WTC11 (cell line): ENCODE data around the gene PARP3. TPM values are rescaled to one million over a fixed set of nuclear protein-coding genes. Genes with fewer than 3 reads are reported as not detected.

ENCODE experiments used
- ATAC-seq: fragments of 200-7000 bp; cut with Tn5 transposase; 2 replicates; pipeline ENCODE4 v1.10.0; 2021; ENCODE audit warnings: mild to moderate bottlenecking, moderate library complexity
- CTCF ChIA-PET: fragments of 300-600 bp; sonication (Branson Sonifier 250); formaldehyde crosslinking; loops from one replicate; lab custom pipeline; 2021; ENCODE audit warnings: antibody characterized with exemption; lab: Charles Lee
- POLR2A ChIA-PET: fragments of 350-600 bp; sonication (Branson Sonifier 250); formaldehyde crosslinking; loops from one replicate; lab custom pipeline; 2021; ENCODE audit warnings: antibody characterized with exemption; lab: Charles Lee
- DNase-seq: peaks from one replicate; pipeline ENCODE4 v3.0.0; 2021; ENCODE audit warnings: low spot score
- H3K27ac Mint-ChIP-seq: 2 replicates; pipeline ENCODE4 v1.8.0; 2021; ENCODE audit warnings: mixed read lengths
- H3K27me3 Mint-ChIP-seq: 2 replicates; pipeline ENCODE4 v1.8.0; 2021; ENCODE audit warnings: low read depth, mild to moderate bottlenecking, moderate library complexity, mixed read lengths
- H3K36me3 Mint-ChIP-seq: 2 replicates; pipeline ENCODE4 v1.8.0; 2021; ENCODE audit warnings: mixed read lengths
- H3K4me1 Mint-ChIP-seq: 2 replicates; pipeline ENCODE4 v1.8.0; 2022; ENCODE audit warnings: mixed read lengths
- H3K4me3 Mint-ChIP-seq: 2 replicates; pipeline ENCODE4 v1.8.0; 2021; ENCODE audit warnings: mild to moderate bottlenecking, moderate library complexity, mixed read lengths
- H3K9me3 Mint-ChIP-seq: 2 replicates; pipeline ENCODE4 v1.8.0; 2021; ENCODE audit warnings: mixed read lengths
- CREB1 ChIP-seq: sonication (generic); formaldehyde crosslinking; IDR thresholded peaks from 2 replicates; pipeline ENCODE4 v1.8.0; 2023; ENCODE audit warnings: mild to moderate bottlenecking, missing genetic modification reagents
- ELF4 ChIP-seq: sonication (generic); formaldehyde crosslinking; IDR thresholded peaks from 2 replicates; pipeline ENCODE4 v1.8.1; 2022; ENCODE audit warnings: low read depth, mild to moderate bottlenecking, moderate library complexity, missing genetic modification reagents
- ESRRA ChIP-seq: sonication (generic); formaldehyde crosslinking; IDR thresholded peaks from 2 replicates; pipeline ENCODE4 v1.8.1; 2022; ENCODE audit warnings: mild to moderate bottlenecking, missing genetic modification reagents, borderline replicate concordance
- JUN ChIP-seq: sonication (generic); formaldehyde crosslinking; IDR thresholded peaks from 2 replicates; pipeline ENCODE4 v1.8.0; 2023; ENCODE audit warnings: mild to moderate bottlenecking, missing genetic modification reagents
- NR3C1 ChIP-seq: sonication (generic); formaldehyde crosslinking; conservative IDR thresholded peaks from 2 replicates; pipeline ENCODE4 v1.8.1; 2023; ENCODE audit warnings: low read depth, mild to moderate bottlenecking, missing genetic modification reagents
- SMAD4 ChIP-seq: sonication (generic); formaldehyde crosslinking; IDR thresholded peaks from 2 replicates; pipeline ENCODE4 v1.8.0; 2022; ENCODE audit warnings: mild to moderate bottlenecking, missing genetic modification reagents
- SP1 ChIP-seq: sonication (generic); formaldehyde crosslinking; conservative IDR thresholded peaks from 2 replicates; pipeline ENCODE4 v1.8.1; 2022; ENCODE audit warnings: missing genetic modification reagents
- TEAD1 ChIP-seq: sonication (generic); formaldehyde crosslinking; IDR thresholded peaks from 2 replicates; pipeline ENCODE4 v1.8.0; 2022; ENCODE audit warnings: mild to moderate bottlenecking, missing genetic modification reagents
- TP53 ChIP-seq: sonication (generic); formaldehyde crosslinking; IDR thresholded peaks from 2 replicates; pipeline ENCODE4 v1.8.1; 2023; ENCODE audit warnings: mild to moderate bottlenecking, missing genetic modification reagents
- ZNF232 ChIP-seq: sonication (generic); formaldehyde crosslinking; IDR thresholded peaks from 2 replicates; pipeline ENCODE4 v1.8.0; 2022; ENCODE audit warnings: mild to moderate bottlenecking, missing genetic modification reagents
- ZNF671 ChIP-seq: fragments of 250-450 bp; sonication (Bioruptor Pico); IDR thresholded peaks from 2 replicates; pipeline ENCODE4 v1.8.0; 2021; ENCODE audit warnings: mild to moderate bottlenecking
- total RNA-seq: library from RNA; stranded (reverse); gene quantifications from 3 replicates; pipeline ENCODE4 v1.2.3, GENCODE V29; 2021
- TF ChIP-seq, protein P1 (sequence below): sonication (generic); formaldehyde crosslinking; IDR thresholded peaks from 2 replicates; pipeline ENCODE4 v1.8.0; 2022; ENCODE audit warnings: mild to moderate bottlenecking, missing genetic modification reagents
- TF ChIP-seq, protein P2 (sequence below): sonication (generic); formaldehyde crosslinking; IDR thresholded peaks from 2 replicates; pipeline ENCODE4 v1.8.0; 2023; ENCODE audit warnings: missing genetic modification reagents, mild to moderate bottlenecking, borderline replicate concordance
- TF ChIP-seq, protein P3 (sequence below): sonication (generic); formaldehyde crosslinking; IDR thresholded peaks from 2 replicates; pipeline ENCODE4 v1.8.0; 2022; ENCODE audit warnings: mild to moderate bottlenecking, missing genetic modification reagents
- TF ChIP-seq, protein P4 (sequence below): fragments of 250-450 bp; sonication (Bioruptor Pico); IDR thresholded peaks from 2 replicates; pipeline ENCODE4 v1.9.0; 2021; ENCODE audit warnings: mild to moderate bottlenecking
- TF ChIP-seq, protein P5 (sequence below): fragments of 250-450 bp; sonication (Bioruptor Pico); conservative IDR thresholded peaks from 2 replicates; pipeline ENCODE4 v1.9.0; 2021; ENCODE audit warnings: mild to moderate bottlenecking
- TF ChIP-seq, protein P6 (sequence below): fragments of 250-450 bp; sonication (Bioruptor Pico); IDR thresholded peaks from 2 replicates; pipeline ENCODE4 v1.8.0; 2021; ENCODE audit warnings: mild to moderate bottlenecking
- TF ChIP-seq, protein P7 (sequence below): sonication (generic); formaldehyde crosslinking; IDR thresholded peaks from 2 replicates; pipeline ENCODE4 v1.8.0; 2022; ENCODE audit warnings: mild to moderate bottlenecking, missing genetic modification reagents
- TF ChIP-seq, protein P8 (sequence below): fragments of 250-450 bp; sonication (Bioruptor Pico); IDR thresholded peaks from 2 replicates; pipeline ENCODE4 v1.9.0; 2021; ENCODE audit warnings: moderate library complexity, mild to moderate bottlenecking, inconsistent platforms, borderline replicate concordance

The PARP3 gene
- total RNA-seq, 1 experiment from 2014 or later, result 2.9 TPM

DNA sequence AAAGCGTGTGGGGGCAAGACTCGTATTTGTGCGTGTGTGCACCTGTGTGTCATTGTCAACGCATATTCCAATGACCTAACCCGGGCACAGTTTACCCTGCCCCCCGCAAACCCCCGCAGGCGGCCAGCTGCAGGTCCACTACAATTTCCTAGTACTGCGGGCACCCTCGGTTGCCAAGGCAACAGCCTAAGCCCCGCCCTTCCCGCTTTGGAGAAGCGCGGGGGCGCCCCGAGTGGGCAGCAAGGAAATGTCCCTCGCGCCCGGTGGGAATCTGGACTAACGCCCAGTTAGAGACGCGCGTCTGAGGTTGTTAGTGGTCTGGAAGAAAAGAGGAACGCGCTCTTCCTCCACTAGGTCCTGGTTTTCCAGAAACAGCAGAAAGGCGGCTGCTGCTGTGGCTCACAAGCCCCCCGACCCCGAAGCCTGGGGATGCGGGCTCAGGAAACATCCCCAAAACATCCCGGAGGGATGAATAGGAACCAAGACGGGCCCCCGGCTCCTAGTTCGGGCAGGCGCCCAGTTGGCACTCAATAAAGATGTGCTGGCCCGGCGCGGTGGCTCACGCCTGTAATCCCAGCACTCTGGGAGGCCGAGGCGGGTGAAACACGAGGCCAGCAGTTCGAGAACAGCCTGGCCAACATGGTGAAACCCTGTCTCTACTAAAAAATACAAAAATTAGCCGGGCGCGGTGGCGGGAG, 33.8 kb downstream of the PARP3 start:
- Mint-ChIP-seq H3K27me3 (peaks cover 43% of the 10 kb centered on the region), H3K36me3 (no peaks in the 10 kb centered on the region), H3K4me3 (peak overlapping the region; percentile 69), H3K4me1 (peaks cover 16% of the 10 kb centered on the region), H3K9me3 (no peaks in the 10 kb centered on the region), H3K27ac (no peak overlapping the region)
- DNase-seq (peak; percentile 75), ATAC-seq (no peak)
- TF ChIP-seq, protein P1, sequence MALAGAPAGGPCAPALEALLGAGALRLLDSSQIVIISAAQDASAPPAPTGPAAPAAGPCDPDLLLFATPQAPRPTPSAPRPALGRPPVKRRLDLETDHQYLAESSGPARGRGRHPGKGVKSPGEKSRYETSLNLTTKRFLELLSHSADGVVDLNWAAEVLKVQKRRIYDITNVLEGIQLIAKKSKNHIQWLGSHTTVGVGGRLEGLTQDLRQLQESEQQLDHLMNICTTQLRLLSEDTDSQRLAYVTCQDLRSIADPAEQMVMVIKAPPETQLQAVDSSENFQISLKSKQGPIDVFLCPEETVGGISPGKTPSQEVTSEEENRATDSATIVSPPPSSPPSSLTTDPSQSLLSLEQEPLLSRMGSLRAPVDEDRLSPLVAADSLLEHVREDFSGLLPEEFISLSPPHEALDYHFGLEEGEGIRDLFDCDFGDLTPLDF (CRISPR knock-in tag), result no peak
- 0 out of 2 replicates have a peak, but pooled peaks have one; percentile 21 for TF ChIP-seq SP1
- ChIA-PET CTCF (interaction anchor here (1.0 to 4.4 kb wide), 4 partner anchors 12 to 33 kb away, joined by 3 to 60 read pairs (median 33); partner anchors contain the start of genes PARP3 and RRP9), POLR2A (no interaction called here)

DNA sequence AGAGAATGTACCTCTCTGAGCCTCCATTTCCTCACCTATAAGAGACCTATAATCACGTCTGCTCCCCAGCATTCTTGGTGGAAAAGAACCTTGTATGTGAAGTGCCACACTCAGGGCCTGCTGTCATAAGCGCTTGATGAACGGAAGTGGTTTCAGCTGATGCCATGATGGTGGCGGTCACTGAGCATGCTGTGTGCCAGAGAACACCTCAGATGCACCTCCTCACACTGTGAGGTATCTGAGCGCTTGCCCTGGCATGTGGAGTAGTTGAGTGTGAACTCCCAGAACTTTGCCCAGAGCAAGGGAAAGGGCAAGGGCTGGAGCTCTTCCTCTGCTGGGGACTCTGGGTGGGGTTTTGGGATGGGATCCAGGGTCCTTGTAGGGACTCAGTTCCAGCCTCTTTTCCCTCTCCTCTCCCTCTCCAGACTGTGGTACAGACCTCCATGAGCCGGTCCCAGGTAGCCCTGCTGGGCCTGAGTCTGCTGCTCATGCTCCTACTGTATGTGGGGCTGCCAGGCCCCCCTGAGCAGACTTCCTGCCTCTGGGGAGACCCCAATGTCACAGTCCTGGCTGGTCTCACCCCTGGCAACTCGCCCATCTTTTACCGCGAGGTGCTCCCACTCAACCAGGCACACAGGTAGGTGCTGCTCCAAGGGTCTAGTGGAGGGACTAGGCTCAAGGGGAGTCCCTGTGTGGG, 35.4 kb downstream of the PARP3 start:
- POLR2A ChIA-PET, result no interaction called here
- peaks cover 43% of the 10 kb centered on the region for H3K27me3 Mint-ChIP-seq
- no peak overlapping the region for H3K4me3 Mint-ChIP-seq
- H3K27ac Mint-ChIP-seq, result no peak overlapping the region
- CTCF ChIA-PET, result no interaction called here
- ATAC-seq (no peak), DNase-seq (no peak)
- no peaks in the 10 kb centered on the region for H3K9me3 Mint-ChIP-seq
- TF ChIP-seq SMAD4 (CRISPR knock-in tag) (no peak), JUN (CRISPR knock-in tag) (no peak), ESRRA (CRISPR knock-in tag) (no peak), CREB1 (CRISPR knock-in tag) (no peak), ELF4 (CRISPR knock-in tag) (no peak), ZNF671 (no peak), ZNF232 (CRISPR knock-in tag) (no peak), NR3C1 (CRISPR knock-in tag) (no peak), TP53 (no peak), TEAD1 (no peak)
- TF ChIP-seq, protein P2, sequence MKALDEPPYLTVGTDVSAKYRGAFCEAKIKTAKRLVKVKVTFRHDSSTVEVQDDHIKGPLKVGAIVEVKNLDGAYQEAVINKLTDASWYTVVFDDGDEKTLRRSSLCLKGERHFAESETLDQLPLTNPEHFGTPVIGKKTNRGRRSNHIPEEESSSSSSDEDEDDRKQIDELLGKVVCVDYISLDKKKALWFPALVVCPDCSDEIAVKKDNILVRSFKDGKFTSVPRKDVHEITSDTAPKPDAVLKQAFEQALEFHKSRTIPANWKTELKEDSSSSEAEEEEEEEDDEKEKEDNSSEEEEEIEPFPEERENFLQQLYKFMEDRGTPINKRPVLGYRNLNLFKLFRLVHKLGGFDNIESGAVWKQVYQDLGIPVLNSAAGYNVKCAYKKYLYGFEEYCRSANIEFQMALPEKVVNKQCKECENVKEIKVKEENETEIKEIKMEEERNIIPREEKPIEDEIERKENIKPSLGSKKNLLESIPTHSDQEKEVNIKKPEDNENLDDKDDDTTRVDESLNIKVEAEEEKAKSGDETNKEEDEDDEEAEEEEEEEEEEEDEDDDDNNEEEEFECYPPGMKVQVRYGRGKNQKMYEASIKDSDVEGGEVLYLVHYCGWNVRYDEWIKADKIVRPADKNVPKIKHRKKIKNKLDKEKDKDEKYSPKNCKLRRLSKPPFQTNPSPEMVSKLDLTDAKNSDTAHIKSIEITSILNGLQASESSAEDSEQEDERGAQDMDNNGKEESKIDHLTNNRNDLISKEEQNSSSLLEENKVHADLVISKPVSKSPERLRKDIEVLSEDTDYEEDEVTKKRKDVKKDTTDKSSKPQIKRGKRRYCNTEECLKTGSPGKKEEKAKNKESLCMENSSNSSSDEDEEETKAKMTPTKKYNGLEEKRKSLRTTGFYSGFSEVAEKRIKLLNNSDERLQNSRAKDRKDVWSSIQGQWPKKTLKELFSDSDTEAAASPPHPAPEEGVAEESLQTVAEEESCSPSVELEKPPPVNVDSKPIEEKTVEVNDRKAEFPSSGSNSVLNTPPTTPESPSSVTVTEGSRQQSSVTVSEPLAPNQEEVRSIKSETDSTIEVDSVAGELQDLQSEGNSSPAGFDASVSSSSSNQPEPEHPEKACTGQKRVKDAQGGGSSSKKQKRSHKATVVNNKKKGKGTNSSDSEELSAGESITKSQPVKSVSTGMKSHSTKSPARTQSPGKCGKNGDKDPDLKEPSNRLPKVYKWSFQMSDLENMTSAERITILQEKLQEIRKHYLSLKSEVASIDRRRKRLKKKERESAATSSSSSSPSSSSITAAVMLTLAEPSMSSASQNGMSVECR (CRISPR knock-in tag), result no peak
- TF ChIP-seq, protein P3, sequence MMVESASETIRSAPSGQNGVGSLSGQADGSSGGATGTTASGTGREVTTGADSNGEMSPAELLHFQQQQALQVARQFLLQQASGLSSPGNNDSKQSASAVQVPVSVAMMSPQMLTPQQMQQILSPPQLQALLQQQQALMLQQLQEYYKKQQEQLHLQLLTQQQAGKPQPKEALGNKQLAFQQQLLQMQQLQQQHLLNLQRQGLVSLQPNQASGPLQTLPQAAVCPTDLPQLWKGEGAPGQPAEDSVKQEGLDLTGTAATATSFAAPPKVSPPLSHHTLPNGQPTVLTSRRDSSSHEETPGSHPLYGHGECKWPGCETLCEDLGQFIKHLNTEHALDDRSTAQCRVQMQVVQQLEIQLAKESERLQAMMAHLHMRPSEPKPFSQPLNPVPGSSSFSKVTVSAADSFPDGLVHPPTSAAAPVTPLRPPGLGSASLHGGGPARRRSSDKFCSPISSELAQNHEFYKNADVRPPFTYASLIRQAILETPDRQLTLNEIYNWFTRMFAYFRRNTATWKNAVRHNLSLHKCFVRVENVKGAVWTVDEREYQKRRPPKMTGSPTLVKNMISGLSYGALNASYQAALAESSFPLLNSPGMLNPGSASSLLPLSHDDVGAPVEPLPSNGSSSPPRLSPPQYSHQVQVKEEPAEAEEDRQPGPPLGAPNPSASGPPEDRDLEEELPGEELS, result no peak
- TF ChIP-seq, protein P4, sequence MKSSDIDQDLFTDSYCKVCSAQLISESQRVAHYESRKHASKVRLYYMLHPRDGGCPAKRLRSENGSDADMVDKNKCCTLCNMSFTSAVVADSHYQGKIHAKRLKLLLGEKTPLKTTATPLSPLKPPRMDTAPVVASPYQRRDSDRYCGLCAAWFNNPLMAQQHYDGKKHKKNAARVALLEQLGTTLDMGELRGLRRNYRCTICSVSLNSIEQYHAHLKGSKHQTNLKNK (CRISPR knock-in tag), result no peak
- TF ChIP-seq, protein P5, sequence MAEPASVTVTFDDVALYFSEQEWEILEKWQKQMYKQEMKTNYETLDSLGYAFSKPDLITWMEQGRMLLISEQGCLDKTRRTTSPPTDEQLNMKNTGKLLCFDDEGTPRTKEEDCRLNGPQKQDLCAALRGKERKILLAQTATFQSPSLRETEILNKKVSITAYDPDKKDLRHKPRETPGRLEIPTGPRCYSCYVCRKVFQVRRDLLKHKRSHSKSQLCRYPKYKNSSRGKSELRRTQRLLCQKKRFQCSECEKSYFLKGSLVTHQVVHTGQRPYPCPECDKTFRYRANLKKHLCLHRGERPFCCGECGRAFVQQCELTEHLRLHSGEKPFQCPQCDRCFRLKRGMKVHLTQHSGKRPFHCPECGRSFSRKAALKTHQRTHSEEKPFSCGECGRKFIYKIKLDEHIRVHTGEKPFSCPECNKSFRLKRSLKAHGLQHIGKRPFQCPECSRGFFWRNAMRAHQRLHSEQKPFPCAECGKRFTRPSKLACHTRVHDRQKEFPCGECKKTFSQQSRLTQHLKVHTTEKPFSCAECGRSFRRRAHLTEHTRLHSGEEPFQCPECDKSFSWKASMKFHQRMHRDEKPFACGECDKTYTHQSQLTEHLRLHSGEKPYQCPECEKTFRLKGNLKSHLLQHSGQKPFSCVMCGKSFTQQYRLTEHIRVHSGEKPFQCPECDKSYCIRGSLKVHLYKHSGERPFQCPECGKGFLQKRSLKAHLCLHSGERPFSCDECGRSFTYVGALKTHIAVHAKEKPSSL, result no peak
- TF ChIP-seq, protein P6, sequence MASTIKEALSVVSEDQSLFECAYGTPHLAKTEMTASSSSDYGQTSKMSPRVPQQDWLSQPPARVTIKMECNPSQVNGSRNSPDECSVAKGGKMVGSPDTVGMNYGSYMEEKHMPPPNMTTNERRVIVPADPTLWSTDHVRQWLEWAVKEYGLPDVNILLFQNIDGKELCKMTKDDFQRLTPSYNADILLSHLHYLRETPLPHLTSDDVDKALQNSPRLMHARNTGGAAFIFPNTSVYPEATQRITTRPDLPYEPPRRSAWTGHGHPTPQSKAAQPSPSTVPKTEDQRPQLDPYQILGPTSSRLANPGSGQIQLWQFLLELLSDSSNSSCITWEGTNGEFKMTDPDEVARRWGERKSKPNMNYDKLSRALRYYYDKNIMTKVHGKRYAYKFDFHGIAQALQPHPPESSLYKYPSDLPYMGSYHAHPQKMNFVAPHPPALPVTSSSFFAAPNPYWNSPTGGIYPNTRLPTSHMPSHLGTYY (CRISPR knock-in tag), result no peak
- TF ChIP-seq, protein P7, sequence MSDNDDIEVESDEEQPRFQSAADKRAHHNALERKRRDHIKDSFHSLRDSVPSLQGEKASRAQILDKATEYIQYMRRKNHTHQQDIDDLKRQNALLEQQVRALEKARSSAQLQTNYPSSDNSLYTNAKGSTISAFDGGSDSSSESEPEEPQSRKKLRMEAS (CRISPR knock-in tag), result no peak
- TF ChIP-seq, protein P8, sequence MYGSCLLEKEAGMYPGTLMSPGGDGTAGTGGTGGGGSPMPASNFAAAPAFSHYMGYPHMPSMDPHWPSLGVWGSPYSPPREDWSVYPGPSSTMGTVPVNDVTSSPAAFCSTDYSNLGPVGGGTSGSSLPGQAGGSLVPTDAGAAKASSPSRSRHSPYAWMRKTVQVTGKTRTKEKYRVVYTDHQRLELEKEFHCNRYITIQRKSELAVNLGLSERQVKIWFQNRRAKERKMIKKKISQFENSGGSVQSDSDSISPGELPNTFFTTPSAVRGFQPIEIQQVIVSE (CRISPR knock-in tag), result no peak
- H3K4me1 Mint-ChIP-seq, result peaks cover 23% of the 10 kb centered on the region
- H3K36me3 Mint-ChIP-seq, result peaks cover 2% of the 10 kb centered on the region; the same call in 1 of the 2 replicates
